AML-193 (cell line): Measurements from ENCODE around the gene RHEBL1.
A peak's percentile ranks its signal among the peaks of the same experiment; 100 is the strongest.

Experiments used
- DNase-seq, 2 experiments: peaks; one replicate each; lab custom pipeline; 2025; lab: John Stamatoyannopoulos, UW

Gene RHEBL1, protein sequence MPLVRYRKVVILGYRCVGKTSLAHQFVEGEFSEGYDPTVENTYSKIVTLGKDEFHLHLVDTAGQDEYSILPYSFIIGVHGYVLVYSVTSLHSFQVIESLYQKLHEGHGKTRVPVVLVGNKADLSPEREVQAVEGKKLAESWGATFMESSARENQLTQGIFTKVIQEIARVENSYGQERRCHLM

DNA sequence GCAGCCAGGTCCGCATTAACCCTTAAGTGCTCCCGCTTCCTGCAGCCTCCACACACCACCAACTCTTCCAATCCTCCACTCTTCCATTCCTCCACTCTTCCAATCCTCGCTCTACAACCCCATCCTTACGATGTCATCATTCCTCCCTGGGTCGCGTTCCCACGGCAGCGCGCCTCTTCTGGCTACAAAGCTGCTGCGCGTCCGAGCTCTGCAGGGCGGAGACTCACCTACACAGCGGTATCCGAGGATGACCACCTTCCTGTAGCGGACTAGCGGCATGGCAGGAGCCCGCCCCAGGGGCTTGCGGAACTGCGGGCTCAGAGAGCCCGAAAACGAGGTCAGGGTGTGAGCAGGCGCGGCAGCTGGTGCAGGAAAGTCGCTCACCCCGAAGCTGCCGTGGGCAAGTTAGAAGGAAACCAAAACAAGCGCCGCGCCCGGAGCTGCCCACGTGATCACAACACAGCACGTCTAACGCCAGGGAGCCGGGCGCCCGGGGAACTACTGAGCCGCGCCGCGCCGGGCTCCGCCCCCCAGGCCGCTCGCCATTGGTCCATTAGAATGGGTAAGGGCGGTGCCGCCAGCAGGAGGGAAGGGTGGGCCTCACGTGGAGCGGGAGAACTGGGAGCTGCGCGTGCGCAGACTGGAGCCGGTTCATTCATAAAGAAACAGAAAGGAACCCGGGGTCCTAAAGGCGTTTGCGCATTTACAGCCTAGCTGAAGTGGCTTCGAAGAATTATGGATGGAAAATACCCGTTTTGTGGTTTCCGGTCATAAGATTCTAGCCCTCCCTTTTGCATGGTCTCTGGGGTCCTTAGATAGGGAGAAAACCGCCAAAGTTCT, at the start of gene RHEBL1:
RHEBL1 (minus strand) TSS at position 473 of the 840 bp plus-strand sequence; CDS start at position 279, 194 bp downstream.
- DNase-seq: peak; percentile 97 to 98

DNA sequence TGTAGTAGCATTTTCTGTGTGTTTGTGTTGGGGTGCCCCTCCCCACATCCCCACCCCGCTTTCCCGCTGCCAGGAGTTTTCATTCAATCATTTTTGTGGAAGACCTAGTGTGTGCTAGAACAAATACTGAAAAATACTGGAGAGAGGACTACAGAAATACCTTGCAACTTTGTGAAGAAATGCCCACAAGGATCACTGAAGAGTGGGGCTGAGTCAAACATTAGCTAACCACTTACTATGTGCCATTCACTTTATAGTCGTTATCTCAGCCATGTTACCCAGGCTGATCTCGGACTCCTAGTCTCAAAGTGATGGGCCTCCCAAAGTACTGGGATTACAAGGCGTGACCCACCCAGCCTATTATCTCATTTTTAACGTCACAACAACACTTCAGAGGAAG, 41.4 kb upstream of the RHEBL1 start:
- DNase-seq: no peak

DNA sequence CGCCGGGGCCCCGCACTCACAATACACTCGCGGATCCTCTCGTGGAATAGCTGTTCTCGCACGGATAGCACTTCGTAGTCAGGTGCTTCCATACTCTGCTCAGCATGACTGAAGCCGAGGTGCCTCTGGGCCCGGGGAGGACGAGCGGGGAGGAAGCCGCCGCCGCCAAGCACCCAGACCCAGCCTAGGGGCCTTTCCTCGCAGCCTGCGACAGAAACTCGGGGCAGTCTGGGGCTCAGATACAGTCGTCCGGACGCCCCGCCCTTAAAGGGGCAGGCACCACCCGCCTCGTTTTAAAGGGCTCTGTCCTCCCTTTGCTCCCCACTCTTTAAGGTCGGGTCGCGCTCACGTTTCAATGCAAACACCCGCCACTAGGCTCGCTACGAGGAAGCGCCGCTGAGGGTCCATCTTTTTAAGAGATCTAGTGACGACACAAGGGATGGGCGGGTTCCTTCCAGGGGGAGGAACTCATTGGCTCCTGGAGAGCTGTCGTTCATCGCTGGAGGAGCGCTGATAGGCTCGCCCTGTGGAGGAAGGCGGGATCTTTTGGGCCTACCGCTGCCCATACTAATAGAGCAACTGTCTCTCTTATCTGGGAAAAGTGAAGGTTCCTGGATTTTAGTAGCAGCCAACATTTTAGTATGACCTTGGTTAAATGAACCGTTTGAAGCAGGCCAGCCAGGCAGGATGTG, 40.8 kb upstream of the RHEBL1 start, which contains the start of gene LMBR1L:
LMBR1L (minus strand) TSS at position 384 of the 692 bp plus-strand sequence; CDS start at position 92, 292 bp downstream.
- peak; percentile 98 for DNase-seq

DNA sequence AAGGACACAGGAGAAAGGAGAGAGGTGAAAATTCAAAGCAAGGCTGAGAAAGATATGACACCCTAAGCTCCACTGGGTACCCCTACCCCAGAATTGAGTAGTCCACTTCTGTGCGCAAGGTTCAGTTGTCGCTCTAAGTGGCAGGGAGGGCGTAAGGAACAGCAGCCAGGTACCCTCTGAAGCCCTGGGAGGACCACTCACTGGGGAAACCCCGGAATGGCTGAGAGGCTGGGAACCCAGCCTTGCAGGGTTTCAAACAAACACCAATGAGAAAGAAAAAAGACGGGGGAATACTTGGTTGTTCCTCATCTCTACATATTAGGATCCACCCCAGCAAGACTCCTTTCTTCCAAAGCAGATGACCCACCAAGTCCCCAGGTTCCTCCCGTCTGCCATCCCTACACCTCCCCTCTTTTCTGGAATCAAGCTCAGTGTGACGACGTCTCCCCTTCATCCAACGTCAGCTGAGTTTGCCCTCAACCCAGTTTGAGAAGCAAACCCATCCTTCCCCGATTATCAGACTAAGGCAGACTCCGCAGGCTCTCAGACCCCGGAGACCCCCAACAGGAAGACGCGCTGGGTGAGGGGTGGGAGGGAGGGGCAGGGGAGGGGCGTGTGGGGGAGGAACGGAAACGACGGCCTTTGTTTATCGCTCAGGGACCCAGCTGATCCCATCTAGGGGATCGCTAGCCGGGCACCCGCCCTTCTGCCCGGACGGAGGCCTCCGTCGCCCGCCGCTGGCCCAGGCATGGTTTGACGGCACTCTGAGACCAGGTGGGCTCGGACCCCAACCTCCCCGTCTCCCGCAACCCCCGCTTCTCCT, 40.1 kb upstream of the RHEBL1 start:
- no peak for DNase-seq

DNA sequence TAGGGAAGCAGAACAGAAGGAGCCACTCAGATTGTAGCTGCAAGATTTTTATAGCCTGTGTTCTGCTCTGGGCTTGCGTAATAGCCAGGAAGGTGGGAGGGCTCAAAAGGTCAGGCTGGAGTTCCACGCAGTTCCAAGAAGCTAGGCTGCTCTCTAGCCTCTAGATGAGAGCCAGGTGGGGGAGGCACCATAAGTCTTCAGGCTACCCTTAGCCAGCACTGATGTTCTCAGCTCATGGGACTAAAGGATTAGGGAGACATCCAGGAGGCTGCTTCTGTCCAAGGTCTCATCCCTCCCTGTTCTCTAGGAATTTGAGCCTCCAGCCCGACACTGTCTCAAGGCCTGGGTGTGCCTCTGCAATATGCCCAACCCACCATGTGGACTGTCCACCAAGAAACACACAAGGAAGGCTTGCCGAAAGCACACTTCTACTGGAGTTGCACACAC, 39.2 kb upstream of the RHEBL1 start:
- DNase-seq: peak; percentile 46 to 55

DNA sequence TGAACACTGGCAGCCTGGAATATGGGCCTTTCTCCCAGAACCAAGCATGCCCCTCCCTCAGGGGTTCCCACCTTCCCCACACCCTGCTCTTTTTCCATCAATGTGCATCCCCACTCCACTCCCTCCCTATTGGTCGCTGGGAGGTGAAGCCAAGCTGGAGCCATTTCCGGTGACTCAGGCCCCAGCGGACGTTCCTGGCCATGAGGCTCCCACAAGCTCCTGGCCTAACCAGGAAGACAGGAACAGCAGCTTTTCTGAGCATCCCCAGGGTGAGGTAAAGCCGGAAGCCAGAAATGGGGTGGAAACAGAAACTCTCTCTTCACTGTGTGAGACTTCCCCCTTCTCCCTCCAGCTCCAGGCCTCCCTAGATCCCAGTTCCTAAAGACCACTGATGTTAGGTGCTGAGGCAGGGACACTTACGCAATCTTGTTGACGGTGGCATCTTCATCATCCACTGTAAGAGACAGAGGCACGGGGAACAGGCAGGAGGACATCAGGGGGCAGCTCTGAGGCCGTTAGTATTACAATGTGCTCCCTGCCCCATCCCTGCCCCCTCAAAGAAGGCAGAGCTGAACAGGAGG, 35.8 kb upstream of the RHEBL1 start:
- DNase-seq: no peak

DNA sequence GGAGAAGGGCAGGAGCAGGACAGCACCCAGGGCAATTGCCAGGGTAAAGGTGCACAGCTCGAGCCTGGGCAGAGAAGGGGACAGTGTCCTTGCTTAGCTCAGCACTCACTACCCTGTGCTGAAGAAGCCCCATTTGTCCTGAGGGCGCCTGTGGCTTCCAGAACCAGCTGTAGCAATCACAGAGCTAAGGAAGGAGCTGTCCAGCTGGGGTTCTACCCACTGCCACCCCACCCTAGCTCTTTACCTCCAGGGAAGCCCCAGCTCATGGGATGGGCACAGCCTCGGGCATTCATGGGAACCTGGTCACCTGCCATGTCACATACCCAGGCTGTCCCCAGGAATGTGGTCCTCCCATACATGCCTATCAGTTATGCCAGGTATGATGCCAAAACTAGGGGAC, 35.0 kb upstream of the RHEBL1 start:
- DNase-seq: no peak

DNA sequence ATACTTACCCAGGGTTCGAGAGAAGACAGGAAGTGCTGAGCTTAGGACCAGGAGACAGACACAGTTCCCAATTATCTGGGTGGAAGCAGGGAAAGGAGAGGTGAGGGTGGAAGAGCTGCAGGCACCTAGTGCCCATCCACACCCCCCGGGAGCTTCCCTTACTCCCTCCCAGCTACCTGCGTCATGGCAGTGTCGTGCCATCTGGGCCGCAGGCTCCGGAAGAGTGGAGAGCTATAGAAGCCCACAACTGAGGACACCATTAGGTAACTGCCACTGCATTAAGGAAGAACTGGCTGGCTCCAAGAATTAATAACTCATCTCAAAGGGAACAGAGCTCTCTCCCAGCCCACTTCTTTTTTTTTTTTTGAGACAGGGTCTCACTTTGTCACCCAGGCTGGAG, 30.6 kb upstream of the RHEBL1 start:
- DNase-seq: no peak

DNA sequence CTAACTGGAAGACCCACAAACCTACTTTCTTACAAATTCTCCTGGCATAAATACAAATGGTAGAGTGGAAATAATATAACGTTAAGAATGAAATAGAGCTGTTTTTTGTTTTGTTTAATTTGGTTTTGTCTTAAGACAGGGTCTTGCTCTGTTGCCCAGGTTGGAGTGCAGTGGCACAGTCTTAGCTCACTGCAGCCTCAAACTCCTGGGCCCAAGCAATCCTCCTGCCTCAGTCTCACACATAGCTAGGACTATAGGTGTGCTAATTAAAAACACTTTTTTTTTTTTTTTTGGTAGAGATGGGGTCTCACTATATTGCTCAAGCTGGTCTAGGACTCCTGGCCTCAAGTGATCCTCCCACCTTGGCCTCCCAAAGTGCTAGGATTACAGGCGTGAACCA, 28.9 kb upstream of the RHEBL1 start:
- no peak for DNase-seq

DNA sequence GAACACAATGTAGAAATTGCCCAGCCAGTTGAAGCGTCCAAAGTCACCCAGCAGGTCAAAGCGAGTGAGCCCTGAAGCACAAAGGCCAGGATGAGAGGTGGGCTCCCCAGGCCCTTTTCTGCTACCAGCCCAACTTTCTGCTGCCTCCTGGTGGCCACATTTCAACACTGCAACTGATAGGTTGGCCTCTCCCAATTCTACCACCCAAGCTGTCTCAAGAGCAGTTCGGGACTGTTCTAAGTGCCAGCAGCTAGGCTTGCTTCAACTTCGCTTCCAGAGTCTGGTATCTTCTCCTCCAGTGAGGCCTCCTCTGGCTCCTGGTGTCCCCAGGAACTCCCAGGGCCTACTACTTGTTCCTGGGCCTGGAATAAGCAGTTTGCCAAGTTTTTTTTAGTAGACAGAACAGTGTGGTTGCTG, 28.3 kb upstream of the RHEBL1 start:
- peak; percentile 39 to 48 for DNase-seq

DNA sequence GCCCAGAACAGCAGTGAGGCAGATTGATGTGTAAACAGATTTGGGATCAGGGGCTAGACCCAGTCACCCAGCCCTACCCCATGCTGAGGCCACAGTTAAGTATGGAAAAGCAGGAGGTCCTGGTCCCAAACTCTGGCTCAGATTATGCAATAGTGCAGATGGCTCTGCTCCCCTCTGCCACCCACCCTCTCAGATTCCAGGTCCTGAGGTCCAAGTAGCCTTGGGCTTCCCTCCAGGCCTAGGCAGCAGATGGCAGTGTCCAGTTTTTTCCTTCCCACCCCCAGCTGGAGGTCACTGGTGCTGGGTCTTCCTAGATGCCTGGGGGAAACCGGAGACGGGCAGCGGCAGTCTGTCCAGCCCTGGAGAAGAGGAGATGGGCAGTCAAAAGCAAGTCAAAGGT, 27.6 kb upstream of the RHEBL1 start:
- DNase-seq: no peak

DNA sequence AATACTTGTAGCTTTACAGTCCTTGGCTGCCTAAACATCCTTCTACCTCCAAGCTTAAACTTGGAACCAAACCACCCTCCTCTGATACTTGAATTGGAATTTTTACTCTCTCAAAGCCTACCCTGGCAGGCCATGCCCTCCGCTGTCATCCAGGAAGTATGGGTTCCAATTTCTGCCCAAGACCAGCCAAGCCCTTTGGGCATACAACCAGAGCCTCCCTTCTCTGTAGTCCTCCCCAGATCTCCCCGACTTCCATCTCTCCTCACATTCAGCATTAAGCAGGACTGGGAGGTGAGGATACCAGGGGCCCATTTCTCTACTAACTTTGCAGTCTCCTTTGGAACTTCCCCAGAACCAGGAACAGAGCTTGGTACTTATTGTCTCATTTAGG, 25.2 kb upstream of the RHEBL1 start:
- no peak for DNase-seq

DNA sequence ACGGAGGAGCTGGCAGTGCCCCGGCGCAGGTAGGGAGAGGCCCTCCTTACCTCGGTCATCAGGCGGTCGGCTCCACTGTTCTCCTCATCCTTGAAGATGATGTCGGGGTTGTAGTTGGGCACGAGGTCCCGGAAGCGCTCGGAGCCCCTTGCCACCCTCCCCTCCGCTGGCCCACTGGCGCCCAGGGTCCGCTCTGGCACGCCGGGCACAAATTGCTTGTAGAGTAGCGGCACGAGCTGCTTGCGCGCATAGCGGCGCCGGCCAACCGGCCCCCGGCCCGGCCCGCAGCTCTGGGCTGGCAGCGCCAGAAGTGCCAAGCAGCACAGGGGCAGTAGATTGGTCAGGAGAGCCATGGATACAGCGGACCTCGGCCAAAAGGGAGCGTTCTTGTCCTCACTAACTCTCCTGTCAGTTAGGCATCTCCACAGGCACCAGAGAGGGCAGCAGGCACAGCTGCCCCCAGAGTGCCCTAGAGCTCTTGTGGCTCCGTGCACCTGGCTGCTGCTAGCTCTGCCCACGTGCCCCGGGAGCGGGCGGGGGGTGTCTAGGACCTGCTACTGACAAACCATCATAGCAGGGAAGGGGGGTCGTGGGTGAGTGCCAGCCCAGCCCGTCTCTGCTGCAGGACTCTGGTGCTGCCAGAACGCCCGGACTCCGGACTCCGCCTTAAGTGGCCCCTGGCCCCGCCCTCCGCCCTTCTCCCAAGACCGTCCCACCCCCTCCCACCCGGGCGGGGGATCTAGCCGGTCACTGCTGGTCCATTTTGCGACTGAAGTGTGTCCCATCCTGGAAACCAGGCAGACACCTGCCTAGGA, 24.6 kb upstream of the RHEBL1 start, which contains the start of gene DHH:
DHH (minus strand) TSS at position 642 of the 815 bp plus-strand sequence; CDS start at position 353, 289 bp downstream.
- no peak for DNase-seq

DNA sequence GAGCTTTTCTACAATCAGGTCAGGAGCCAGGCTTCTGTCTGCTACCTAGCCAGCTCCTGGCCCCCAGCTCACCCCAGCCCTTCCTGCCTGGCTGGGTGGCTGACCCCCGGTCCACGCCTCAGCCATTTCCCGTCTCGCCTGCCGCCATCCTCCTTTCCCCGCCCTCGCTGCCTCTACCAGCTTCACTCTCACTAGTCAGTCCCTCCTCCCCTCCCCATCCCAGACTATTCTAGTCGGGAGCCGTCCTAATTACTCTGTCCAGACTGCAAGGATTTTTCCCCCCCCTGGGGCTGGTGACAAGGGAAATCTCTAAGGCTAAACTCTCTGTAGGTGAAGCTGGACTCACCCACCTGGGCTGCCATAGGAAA, 24.0 kb upstream of the RHEBL1 start:
- DNase-seq: no peak

DNA sequence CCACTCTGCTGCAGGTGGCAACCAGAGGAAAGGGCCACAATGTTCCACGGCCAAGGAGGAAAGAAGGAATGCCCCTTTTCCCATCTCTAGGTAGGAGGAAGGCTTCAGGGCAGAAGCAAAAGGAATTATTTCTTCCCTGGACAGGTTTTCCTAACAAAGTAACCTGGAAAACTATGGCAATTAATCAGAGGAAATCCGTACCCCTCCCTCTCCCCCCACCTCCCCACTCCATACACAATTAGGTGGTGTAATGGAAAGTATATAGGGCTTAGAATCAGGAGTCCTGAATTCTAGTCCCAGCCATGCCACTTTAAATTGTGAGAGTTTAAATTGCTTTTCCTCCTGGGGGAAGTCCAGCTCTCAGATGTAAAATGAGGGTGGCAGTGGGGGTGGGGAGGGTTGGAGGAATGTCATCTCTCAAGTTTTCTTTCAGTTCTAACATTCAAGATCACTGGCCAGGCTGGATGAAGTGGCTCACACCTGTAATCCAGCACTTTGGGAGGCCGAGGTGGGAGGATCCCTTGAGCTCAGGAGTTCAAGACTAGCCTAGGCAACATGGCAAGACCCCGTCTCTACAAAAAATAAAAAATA, 23.1 kb upstream of the RHEBL1 start:
- DNase-seq: no peak

DNA sequence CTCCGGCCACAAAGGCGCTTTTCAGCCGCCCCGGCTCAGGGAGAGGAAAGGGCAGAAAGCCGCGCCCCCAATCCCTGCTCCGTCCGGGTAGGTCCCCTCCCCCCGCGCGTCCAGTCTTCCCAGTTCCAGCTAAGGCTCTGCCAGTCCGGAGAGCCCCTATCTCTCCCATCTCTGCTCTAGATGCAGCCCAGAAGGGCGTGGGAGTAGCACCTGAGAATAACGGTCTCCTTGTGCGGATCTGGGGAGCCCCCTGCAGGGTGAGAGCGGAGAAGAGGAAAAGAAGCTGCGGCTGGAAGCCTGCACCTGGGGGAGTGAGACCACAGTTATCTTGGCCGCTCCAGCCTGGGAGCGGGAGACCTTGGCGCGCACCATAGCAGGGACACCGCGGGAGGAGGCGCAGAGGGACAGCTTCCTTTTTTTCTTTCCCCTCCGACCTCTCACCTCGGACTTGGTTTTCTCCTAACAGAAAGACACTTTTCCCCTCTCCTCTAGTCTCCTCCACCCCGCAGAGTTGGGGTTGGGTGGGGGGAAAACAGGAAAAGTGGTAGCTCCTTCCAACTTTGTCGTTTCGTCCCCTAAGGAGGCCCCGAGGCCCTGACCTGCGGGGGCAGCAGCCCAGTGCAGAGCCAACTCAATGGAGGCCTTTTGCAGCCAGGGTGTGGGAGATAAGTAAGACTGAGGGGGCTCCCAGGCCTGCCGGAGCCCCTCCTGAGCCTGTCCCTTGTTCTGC, 22.5 kb upstream of the RHEBL1 start:
- DNase-seq: peak in 1 of 2 experiments; percentile 13

DNA sequence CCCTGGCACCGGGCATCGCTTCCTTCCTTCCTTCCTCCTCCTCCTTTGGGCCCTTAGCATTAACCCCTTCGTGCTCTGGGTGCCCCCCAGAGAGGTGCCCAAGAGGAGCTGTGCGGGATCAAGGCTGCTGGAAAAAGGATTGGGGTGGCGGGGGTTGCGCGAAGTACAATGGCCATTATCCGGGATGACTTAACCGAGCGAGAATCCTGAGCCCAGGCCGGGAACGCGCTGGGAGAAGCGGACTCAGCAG, 22.0 kb upstream of the RHEBL1 start:
- DNase-seq: no peak

DNA sequence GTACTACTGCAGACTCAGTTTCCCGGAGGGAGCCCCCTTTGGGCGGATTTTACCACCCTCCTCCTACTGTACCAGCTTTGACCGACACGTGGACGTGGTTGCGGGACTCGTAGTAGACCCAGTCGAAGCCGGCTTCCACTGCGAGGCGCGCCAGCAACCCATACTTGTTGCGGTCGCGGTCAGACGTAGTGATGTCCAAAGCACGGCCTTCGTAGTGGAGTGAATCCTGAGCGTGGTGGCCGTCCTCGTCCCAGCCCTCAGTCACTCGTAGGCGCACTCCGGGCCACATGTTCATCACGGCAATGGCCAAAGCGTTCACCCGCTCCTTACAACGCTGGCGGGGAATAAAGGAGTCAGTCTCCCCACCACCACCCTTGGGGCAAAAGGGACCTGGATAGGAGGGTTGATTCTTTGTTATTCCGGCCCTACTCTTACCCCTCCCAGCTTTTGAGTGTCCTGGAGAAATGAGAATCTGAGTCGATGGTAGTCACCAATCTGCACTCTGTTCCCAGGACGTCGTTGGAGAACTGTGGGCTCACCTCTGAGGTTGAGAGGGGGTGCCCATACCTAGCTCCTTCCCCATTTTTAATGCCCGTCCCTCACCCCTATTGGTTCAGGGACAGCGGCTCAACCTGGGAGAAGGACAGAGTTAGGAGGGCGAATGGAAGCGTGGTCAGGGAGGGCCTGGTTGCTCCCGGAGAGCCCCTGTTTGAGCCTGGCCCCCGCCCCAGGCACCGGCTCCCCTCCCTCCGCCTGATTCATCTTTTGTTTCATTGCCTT, 21.5 kb upstream of the RHEBL1 start:
- no peak for DNase-seq
